Measurements from ENCODE around the gene NT5E. TPM values are rescaled to one million over a fixed set of nuclear protein-coding genes. Genes with fewer than 3 reads are reported as not detected.

The NT5E gene
- total and polyA plus RNA-seq, 12 donors = 0.88 to 8.4 (median 4.2) TPM

DNA sequence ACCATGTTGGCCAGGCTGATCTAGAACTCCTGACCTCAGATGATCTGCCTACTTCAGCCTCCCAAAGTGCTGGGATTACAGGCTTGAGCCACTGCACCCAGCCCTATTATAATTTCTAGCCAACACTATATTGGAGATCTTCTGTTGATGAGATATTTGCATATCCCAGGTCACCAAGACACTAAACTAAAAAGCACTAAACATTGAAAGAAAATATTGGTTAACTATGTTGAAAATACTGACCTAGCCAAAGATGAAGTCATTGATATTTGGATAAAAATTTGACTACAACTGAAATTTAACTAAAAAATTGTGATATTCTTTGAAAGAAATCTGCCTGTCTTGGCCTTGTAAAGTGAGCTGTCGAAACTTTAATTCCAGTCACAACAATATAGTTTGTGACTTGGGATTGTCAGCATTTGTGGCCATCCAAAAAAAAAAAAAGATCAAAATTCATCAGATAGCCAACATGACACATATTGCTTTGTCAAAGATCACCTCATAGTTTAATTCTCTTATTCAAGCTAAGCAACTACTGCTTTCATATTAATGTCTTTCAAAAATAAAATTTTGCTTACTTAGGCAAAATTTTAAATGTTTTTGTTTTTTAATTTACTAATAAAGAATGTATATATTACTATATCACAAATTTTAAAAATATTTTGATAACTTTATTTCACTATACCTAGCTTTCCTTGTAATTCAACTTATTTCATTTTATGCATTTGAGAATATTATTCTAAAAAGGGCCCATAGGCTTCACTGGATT is 6.3 kb upstream of the NT5E start:
- H3K27ac ChIP-seq = no peak overlapping the region
- H3K27me3 ChIP-seq = peaks cover 0 to 32% (median 10%) of the 10 kb centered on the region in 7 donors
- peaks cover 0 to 16% (median 0%) of the 10 kb centered on the region in 11 donors for H3K9me3 ChIP-seq
- H3K36me3 ChIP-seq = no peaks in the 10 kb centered on the region
- H3K4me3 ChIP-seq = no peak overlapping the region
- no peak for DNase-seq
- peaks cover 0 to 2% (median 0%) of the 10 kb centered on the region in 9 donors for H3K4me1 ChIP-seq
- intact Hi-C loops (cut with DNase I) = no loop called here
- TF ChIP-seq CTCF (IDR thresholded peaks at IDR 0.05) = no peak
- WGBS, 2 donors = 93 to 94% methylated on average over 1 of the region's 1 CpG
- no peak for ATAC-seq

- 0 to 1% methylated on average over 24 of the region's 24 CpGs for WGBS, 2 donors
- Histone ChIP-seq H3K27ac (peak overlapping the region; percentile 60 to 89 (median 80)), H3K4me3 (peak overlapping the region; percentile 44 to 72 (median 66)), H3K4me1 (peaks cover 0 to 26% (median 20%) of the 10 kb centered on the region in 9 donors), H3K9me3 (no peaks in the 10 kb centered on the region), H3K27me3 (peaks cover 0 to 83% (median 38%) of the 10 kb centered on the region in 7 donors), H3K36me3 (no peaks in the 10 kb centered on the region)
- DNase-seq (peak in 1 of 2 donors; percentile 20), ATAC-seq (peak; percentile 45 to 68 (median 62))
- intact Hi-C loops (cut with DNase I) = no loop called here
- no peak for TF ChIP-seq CTCF (IDR thresholded peaks at IDR 0.05)
Measured at GRCh38 chr6:85449388-85449817, 480 bp upstream of the NT5E start.

- no peak for TF ChIP-seq CTCF (IDR thresholded peaks at IDR 0.05)
- Histone ChIP-seq H3K36me3 (no peaks in the 10 kb centered on the region), H3K4me1 (peaks cover 0 to 26% (median 20%) of the 10 kb centered on the region in 9 donors), H3K27ac (peak overlapping the region in 2 of 10 donors; percentile 28 to 87), H3K27me3 (peaks cover 0 to 80% (median 34%) of the 10 kb centered on the region in 7 donors), H3K4me3 (peak overlapping the region in 9 of 10 donors; percentile 3 to 72 (median 66)), H3K9me3 (no peaks in the 10 kb centered on the region)
- intact Hi-C loops (cut with DNase I) = no loop called here
- DNase-seq (no peak), ATAC-seq (no peak)
- 25 to 29% methylated on average over 4 of the region's 4 CpGs for WGBS, 2 donors
Measured at GRCh38 chr6:85451565-85452306, 1.9 kb downstream of the NT5E start.

GRCh38 chr6:85452441-85452881 is 2.6 kb downstream of the NT5E start:
- DNase-seq (no peak), ATAC-seq (no peak)
- TF ChIP-seq CTCF (IDR thresholded peaks at IDR 0.05) = no peak
- H3K4me1 ChIP-seq = peaks cover 0 to 26% (median 20%) of the 10 kb centered on the region in 9 donors
- H3K27ac ChIP-seq = peak overlapping the region in 1 of 10 donors; percentile 87
- intact Hi-C loops (cut with DNase I) = no loop called here
- peak overlapping the region in 2 of 10 donors; percentile 66 to 72 for H3K4me3 ChIP-seq
- WGBS, 2 donors = 68 to 71% methylated on average over 5 of the region's 5 CpGs
- H3K27me3 ChIP-seq = peaks cover 0 to 74% (median 32%) of the 10 kb centered on the region in 7 donors
- no peaks in the 10 kb centered on the region for H3K36me3 ChIP-seq
- H3K9me3 ChIP-seq = no peaks in the 10 kb centered on the region
